ENCODE data around the gene CRYBB2.

CRYBB2 gene

DNA sequence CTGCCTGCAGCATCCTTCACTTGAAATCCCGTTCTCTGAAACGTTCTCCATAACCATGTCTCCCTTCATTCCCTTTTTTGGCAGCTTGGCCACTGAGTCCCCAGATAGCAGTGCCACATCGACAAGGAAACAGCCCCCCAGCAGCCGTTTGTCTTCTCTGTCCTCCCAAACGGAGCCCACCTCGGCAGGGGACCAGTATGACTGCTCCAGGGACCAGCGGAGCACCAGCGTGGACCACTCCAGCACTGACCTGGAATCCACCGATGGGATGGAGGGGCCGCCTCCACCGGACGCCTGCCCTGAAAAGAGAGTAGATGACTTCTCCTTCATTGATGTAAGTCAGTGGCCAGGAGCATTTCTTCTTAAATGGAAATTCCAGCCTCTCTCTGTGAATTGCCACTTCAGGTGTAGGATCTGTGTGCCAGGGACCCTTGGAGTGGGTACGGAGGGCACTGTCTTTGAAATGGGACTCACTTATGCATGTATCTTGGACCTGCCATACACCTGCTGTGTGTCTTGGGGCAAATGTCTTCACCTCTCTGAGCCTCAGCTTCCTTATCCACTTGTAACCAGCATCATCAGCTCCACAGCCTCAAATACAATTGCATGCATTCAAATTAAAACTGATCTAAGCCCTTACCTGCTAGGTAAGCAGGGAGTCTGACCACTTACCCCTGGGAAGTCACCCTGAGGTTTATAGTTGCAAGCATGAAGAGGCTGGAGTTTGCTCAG is 45.1 kb upstream of the CRYBB2 start:
- H3K4me3 ChIP-seq (replicated peaks; ENCODE audit: insufficient read depth, low read length): no peak overlapping the region
- no peak for DNase-seq (ENCODE audit: low read depth in 1 of 2, low spot score in 1 of 2)
- H3K27ac ChIP-seq (replicated peaks): no peak overlapping the region
- peaks cover 2% of the 10 kb centered on the region for H3K27me3 ChIP-seq (ENCODE audit: insufficient read depth, poor library complexity, severe bottlenecking)
- TF ChIP-seq POLR2AphosphoS5 (IDR thresholded peaks at IDR 0.05; ENCODE audit: low read depth) (no peak), GABPA (IDR thresholded peaks at IDR 0.05; ENCODE audit: low read depth) (no peak), SPI1 (IDR thresholded peaks at IDR 0.05; ENCODE audit: borderline replicate concordance, low read depth) (no peak)
- TF ChIP-seq, protein P1, sequence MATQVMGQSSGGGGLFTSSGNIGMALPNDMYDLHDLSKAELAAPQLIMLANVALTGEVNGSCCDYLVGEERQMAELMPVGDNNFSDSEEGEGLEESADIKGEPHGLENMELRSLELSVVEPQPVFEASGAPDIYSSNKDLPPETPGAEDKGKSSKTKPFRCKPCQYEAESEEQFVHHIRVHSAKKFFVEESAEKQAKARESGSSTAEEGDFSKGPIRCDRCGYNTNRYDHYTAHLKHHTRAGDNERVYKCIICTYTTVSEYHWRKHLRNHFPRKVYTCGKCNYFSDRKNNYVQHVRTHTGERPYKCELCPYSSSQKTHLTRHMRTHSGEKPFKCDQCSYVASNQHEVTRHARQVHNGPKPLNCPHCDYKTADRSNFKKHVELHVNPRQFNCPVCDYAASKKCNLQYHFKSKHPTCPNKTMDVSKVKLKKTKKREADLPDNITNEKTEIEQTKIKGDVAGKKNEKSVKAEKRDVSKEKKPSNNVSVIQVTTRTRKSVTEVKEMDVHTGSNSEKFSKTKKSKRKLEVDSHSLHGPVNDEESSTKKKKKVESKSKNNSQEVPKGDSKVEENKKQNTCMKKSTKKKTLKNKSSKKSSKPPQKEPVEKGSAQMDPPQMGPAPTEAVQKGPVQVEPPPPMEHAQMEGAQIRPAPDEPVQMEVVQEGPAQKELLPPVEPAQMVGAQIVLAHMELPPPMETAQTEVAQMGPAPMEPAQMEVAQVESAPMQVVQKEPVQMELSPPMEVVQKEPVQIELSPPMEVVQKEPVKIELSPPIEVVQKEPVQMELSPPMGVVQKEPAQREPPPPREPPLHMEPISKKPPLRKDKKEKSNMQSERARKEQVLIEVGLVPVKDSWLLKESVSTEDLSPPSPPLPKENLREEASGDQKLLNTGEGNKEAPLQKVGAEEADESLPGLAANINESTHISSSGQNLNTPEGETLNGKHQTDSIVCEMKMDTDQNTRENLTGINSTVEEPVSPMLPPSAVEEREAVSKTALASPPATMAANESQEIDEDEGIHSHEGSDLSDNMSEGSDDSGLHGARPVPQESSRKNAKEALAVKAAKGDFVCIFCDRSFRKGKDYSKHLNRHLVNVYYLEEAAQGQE (IDR thresholded peaks at IDR 0.05; ENCODE audit: insufficient replicate concordance, low read depth): no peak
- TF ChIP-seq, protein P2, sequence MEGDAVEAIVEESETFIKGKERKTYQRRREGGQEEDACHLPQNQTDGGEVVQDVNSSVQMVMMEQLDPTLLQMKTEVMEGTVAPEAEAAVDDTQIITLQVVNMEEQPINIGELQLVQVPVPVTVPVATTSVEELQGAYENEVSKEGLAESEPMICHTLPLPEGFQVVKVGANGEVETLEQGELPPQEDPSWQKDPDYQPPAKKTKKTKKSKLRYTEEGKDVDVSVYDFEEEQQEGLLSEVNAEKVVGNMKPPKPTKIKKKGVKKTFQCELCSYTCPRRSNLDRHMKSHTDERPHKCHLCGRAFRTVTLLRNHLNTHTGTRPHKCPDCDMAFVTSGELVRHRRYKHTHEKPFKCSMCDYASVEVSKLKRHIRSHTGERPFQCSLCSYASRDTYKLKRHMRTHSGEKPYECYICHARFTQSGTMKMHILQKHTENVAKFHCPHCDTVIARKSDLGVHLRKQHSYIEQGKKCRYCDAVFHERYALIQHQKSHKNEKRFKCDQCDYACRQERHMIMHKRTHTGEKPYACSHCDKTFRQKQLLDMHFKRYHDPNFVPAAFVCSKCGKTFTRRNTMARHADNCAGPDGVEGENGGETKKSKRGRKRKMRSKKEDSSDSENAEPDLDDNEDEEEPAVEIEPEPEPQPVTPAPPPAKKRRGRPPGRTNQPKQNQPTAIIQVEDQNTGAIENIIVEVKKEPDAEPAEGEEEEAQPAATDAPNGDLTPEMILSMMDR (IDR thresholded peaks at IDR 0.05; ENCODE audit: insufficient read depth, low read length): no peak

DNA sequence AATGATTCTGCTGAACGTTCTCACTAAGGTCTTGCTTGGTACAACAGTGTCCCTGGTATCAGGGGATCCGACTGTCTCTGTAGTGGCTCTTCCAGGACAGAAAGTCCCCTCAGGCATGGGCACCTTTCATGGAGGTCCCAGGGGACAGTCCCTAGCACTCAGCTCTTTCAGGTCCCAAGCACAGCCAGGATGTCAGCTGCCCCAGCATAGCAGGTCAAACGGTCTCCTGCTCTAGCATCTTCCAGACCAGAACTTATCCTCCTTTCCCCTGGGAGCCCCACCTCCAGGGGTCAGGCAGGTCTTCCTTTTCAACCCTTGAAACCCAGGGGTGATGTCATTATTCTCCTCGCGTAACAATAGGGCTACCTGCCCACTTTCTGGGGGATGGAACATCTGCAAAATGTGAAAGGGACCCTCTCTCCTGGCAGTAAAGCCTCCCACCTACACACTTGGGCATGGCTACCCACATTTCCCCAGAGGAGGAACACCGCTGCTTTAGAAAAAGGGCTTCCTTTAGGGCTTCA is 44.5 kb upstream of the CRYBB2 start:
- TF ChIP-seq, protein P1 (IDR thresholded peaks at IDR 0.05; ENCODE audit: insufficient replicate concordance, low read depth): no peak
- Histone ChIP-seq H3K27ac (replicated peaks) (no peak overlapping the region), H3K4me3 (replicated peaks; ENCODE audit: insufficient read depth, low read length) (no peak overlapping the region), H3K27me3 (ENCODE audit: insufficient read depth, poor library complexity, severe bottlenecking) (peaks cover 8% of the 10 kb centered on the region)
- DNase-seq (ENCODE audit: low read depth in 1 of 2, low spot score in 1 of 2): no peak

DNA sequence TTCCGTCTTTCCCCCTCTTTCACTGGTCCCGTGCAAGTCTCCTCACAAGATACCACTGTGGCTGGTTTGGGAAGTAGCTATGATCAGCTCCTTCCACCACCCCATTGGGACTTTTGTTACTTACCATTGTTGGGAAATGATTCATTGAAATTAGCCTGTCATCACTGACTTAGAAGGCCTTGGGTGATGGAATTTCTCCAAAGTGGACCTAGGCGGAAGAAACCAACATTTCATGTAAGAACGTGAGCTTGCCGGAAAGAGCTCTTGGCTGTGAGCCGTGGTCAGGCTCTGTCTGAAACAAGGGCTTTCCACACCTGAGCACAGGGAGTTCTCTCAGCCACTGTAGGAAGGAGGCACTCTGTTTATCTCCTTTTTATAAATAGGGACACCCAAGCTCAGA is 43.3 kb upstream of the CRYBB2 start:
- TF ChIP-seq, protein P2 (IDR thresholded peaks at IDR 0.05; ENCODE audit: insufficient read depth, low read length): no peak
- TF ChIP-seq GABPA (IDR thresholded peaks at IDR 0.05; ENCODE audit: low read depth) (no peak), POLR2AphosphoS5 (IDR thresholded peaks at IDR 0.05; ENCODE audit: low read depth) (no peak), SPI1 (IDR thresholded peaks at IDR 0.05; ENCODE audit: borderline replicate concordance, low read depth) (no peak)
- TF ChIP-seq, protein P1 (IDR thresholded peaks at IDR 0.05; ENCODE audit: insufficient replicate concordance, low read depth): no peak
- DNase-seq (ENCODE audit: low read depth in 1 of 2, low spot score in 1 of 2): no peak
- H3K27ac ChIP-seq (replicated peaks): no peak overlapping the region
- H3K4me3 ChIP-seq (replicated peaks; ENCODE audit: insufficient read depth, low read length): no peak overlapping the region
- H3K27me3 ChIP-seq (ENCODE audit: insufficient read depth, poor library complexity, severe bottlenecking): peaks cover 8% of the 10 kb centered on the region
